Measurements from ENCODE around the gene PAK6. TPM values are rescaled to one million over a fixed set of nuclear protein-coding genes. Genes with fewer than 3 reads are reported as not detected.
A peak's percentile ranks its signal among the peaks of the same experiment; 100 is the strongest.

The PAK6 gene
- total and polyA plus RNA-seq, 2 experiments from 2014 or later, result 2.4 to 20.0 TPM

DNA sequence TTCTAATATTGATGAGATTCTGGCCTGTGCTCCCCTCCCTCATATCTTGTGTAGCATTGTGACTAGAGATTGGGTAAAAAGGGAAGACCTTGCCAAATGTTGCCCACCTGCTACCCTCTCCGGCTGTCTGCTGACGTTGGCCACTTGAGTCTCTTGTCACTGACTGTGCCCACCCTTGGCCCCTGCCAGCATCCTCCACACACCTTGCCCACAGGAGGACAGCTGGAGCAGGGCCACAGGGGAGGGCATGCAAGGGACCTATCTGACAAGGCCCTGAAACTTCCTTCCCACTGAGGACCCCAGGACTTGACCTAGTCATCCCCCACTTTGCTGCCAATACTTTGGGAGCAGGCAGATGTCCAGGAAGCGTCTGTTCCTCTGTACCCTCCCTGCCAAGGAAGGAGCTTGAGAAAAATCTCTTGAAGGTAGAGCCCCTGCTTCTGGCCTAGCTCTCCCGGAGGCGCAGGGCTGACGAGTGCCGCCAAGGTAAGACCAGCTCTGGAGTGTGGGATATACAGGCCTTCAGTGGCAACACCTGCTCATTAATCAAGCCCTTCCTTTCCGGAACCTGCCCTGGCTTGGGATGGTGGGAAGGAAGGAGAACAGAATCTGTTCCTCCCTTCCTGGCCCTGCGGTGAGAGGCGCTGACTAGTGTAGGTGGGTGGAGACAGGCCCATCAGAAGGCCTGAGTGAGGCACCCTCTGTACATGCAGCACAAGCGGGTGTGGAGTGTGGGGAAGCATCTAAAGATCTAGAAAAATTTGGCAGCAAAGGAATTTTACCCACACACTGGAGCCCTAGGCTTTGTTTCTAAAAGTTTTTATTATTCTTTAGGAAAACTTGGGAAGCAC lies 4.9 kb upstream of the PAK6 start (continued):
- TF ChIP-seq EZH2 (IDR thresholded peaks at IDR 0.05; ENCODE audit: low read depth, unreplicated experiment) (no peak), STAT1 (IDR thresholded peaks at IDR 0.05; ENCODE audit: unreplicated experiment) (no peak), EZH2phosphoT487 (IDR thresholded peaks at IDR 0.05; ENCODE audit: unreplicated experiment) (no peak)

GRCh38 chr15:40234783-40235182 lies 4.1 kb upstream of the PAK6 start:
- DNase-seq (ENCODE audit: low spot score) (no peak), ATAC-seq (no peak)
- Mint-ChIP-seq H3K27ac (no peak overlapping the region; the same call in 1 of the 2 replicates), H3K36me3 (ENCODE audit: low read depth) (peaks cover under 1% of the 10 kb centered on the region; the same call in 1 of the 3 replicates), H3K4me3 (no peak overlapping the region), H3K27me3 (ENCODE audit: insufficient read depth, low read depth, poor library complexity) (peaks cover 13% of the 10 kb centered on the region), H3K9me3 (no peaks in the 10 kb centered on the region), H3K4me1 (peaks cover 24% of the 10 kb centered on the region)
- Histone ChIP-seq H3K4me3 (no peak overlapping the region), H3K79me2 (replicated peaks; ENCODE audit: insufficient read depth) (0 out of 2 replicates have a peak, but pooled peaks cover 3% of the 10 kb centered on the region), H2AFZ (no peak overlapping the region), H3K36me3 (ENCODE audit: insufficient read depth) (peaks cover 4% of the 10 kb centered on the region), H3K4me1 (ENCODE audit: insufficient read depth) (peaks cover 14% of the 10 kb centered on the region), H3K4me2 (no peak overlapping the region), H3K9me2 (ENCODE audit: insufficient read depth) (no peaks in the 10 kb centered on the region), H3K27me3 (ENCODE audit: insufficient read depth) (peaks cover 8% of the 10 kb centered on the region; the same call in 1 of the 2 replicates), H4K20me1 (replicated peaks; ENCODE audit: insufficient read depth) (no peaks in the 10 kb centered on the region), H3K27ac (ENCODE audit: low read depth) (0 out of 2 replicates have a peak overlapping the region, but pooled peaks have one; percentile 27), H3F3A (replicated peaks; ENCODE audit: low read depth) (peaks cover 24% of the 10 kb centered on the region; the same call in 1 of the 2 replicates)
- TF ChIP-seq CREB1 (CRISPR knock-in tag; IDR thresholded peaks at IDR 0.05; ENCODE audit: low read depth) (no peak), POLR2AphosphoS5 (IDR thresholded peaks at IDR 0.05; ENCODE audit: low read depth) (no peak), STAT1 (IDR thresholded peaks at IDR 0.05; ENCODE audit: unreplicated experiment) (no peak), ZNF114 (CRISPR knock-in tag; IDR thresholded peaks at IDR 0.05) (no peak), CTCF (conservative IDR thresholded peaks at IDR 0.05; ENCODE audit: low read depth in 2 of 2) (no peak), NANOG (IDR thresholded peaks at IDR 0.05; ENCODE audit: borderline replicate concordance) (no peak), ZNF331 (CRISPR knock-in tag; IDR thresholded peaks at IDR 0.05; ENCODE audit: low read depth) (no peak), JUNB (IDR thresholded peaks at IDR 0.05; ENCODE audit: unreplicated experiment) (no peak), EZH2phosphoT487 (IDR thresholded peaks at IDR 0.05; ENCODE audit: unreplicated experiment) (no peak), EZH2 (IDR thresholded peaks at IDR 0.05; ENCODE audit: low read depth, unreplicated experiment) (no peak)
- TF ChIP-seq, protein P1, sequence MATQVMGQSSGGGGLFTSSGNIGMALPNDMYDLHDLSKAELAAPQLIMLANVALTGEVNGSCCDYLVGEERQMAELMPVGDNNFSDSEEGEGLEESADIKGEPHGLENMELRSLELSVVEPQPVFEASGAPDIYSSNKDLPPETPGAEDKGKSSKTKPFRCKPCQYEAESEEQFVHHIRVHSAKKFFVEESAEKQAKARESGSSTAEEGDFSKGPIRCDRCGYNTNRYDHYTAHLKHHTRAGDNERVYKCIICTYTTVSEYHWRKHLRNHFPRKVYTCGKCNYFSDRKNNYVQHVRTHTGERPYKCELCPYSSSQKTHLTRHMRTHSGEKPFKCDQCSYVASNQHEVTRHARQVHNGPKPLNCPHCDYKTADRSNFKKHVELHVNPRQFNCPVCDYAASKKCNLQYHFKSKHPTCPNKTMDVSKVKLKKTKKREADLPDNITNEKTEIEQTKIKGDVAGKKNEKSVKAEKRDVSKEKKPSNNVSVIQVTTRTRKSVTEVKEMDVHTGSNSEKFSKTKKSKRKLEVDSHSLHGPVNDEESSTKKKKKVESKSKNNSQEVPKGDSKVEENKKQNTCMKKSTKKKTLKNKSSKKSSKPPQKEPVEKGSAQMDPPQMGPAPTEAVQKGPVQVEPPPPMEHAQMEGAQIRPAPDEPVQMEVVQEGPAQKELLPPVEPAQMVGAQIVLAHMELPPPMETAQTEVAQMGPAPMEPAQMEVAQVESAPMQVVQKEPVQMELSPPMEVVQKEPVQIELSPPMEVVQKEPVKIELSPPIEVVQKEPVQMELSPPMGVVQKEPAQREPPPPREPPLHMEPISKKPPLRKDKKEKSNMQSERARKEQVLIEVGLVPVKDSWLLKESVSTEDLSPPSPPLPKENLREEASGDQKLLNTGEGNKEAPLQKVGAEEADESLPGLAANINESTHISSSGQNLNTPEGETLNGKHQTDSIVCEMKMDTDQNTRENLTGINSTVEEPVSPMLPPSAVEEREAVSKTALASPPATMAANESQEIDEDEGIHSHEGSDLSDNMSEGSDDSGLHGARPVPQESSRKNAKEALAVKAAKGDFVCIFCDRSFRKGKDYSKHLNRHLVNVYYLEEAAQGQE (IDR thresholded peaks at IDR 0.05; ENCODE audit: unreplicated experiment), result no peak
- TF ChIP-seq, protein P2, sequence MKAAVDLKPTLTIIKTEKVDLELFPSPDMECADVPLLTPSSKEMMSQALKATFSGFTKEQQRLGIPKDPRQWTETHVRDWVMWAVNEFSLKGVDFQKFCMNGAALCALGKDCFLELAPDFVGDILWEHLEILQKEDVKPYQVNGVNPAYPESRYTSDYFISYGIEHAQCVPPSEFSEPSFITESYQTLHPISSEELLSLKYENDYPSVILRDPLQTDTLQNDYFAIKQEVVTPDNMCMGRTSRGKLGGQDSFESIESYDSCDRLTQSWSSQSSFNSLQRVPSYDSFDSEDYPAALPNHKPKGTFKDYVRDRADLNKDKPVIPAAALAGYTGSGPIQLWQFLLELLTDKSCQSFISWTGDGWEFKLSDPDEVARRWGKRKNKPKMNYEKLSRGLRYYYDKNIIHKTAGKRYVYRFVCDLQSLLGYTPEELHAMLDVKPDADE (IDR thresholded peaks at IDR 0.05), result no peak

All from GM23338 (cell line).